PC-3 (cell line): ENCODE measurements around the gene PKN2. TPM values are rescaled to one million over a fixed set of nuclear protein-coding genes. Genes with fewer than 3 reads are reported as not detected.
"Not testable (repeated sequence)": the region's sequence is repeated elsewhere in the genome, so short reads cannot be mapped to it uniquely, and the experiment has no call there.

Experiments used
- ATAC-seq: fragments of 200-7000 bp; cut with Tn5 transposase; 2 replicates; pipeline ENCODE4 v1.9.1; 2020; ENCODE audit warnings: mild to moderate bottlenecking, moderate library complexity
- BruUV-seq: library from RNA; stranded (reverse); fragments of 400-500 nt; replicated peaks from 2 replicates; lab custom pipeline; 2021; lab: Mats Ljungman, UMichigan
- CTCF ChIA-PET: fragments of 300-600 bp; sonication (Branson Sonifier 250); formaldehyde crosslinking; loops from one replicate; lab custom pipeline; 2022; ENCODE audit warnings: antibody characterized with exemption; lab: Charles Lee
- POLR2A ChIA-PET: fragments of 300-600 bp; sonication (Branson Sonifier 250); formaldehyde crosslinking; loops from one replicate; lab custom pipeline; 2022; ENCODE audit warnings: antibody characterized with exemption; ENCODE audit not compliant: unreplicated experiment; lab: Charles Lee
- DNase-seq: peaks from one replicate; pipeline ENCODE4 v3.0.0-alpha.2; 2015
- H2AFZ ChIP-seq: fragments of 300-600 bp; sonication (generic); 2 replicates; pipeline ENCODE4 v1.6.0; 2016; ENCODE audit warnings: antibody characterized with exemption, low read length
- H3F3A ChIP-seq: fragments of 300-600 bp; sonication (generic); one replicate; pipeline ENCODE4 v1.6.0; 2017; ENCODE audit warnings: antibody characterized with exemption, low read length, control low read depth, mild to moderate bottlenecking; ENCODE audit not compliant: unreplicated experiment
- H3K27ac ChIP-seq: fragments of 300-600 bp; sonication (generic); 2 replicates; pipeline ENCODE4 v1.5.1; 2016; ENCODE audit warnings: mild to moderate bottlenecking, low read length
- H3K27me3 ChIP-seq: fragments of 300-600 bp; sonication (generic); 2 replicates; pipeline ENCODE4 v1.6.1; 2016; ENCODE audit warnings: low read length, mixed read lengths
- H3K36me3 ChIP-seq: fragments of 300-600 bp; sonication (generic); 2 replicates; pipeline ENCODE4 v1.6.1; 2016; ENCODE audit warnings: low read depth, mixed run types, low read length, mixed read lengths
- H3K4me1 ChIP-seq: fragments of 300-600 bp; sonication (generic); 2 replicates; pipeline ENCODE4 v1.5.1; 2016; ENCODE audit warnings: low read length; ENCODE audit not compliant: insufficient read depth
- H3K4me2 ChIP-seq: fragments of 300-600 bp; sonication (generic); 2 replicates; pipeline ENCODE4 v1.6.0; 2016; ENCODE audit warnings: low read length
- H3K4me3 ChIP-seq: fragments of 300-600 bp; sonication (generic); 2 replicates; pipeline ENCODE4 v1.5.1; 2016; ENCODE audit warnings: mild to moderate bottlenecking, low read length, mixed read lengths
- H3K79me2 ChIP-seq: fragments of 300-600 bp; sonication (generic); 2 replicates; pipeline ENCODE4 v1.6.1; 2017; ENCODE audit warnings: low read length, mixed read lengths
- H3K9ac ChIP-seq: fragments of 300-600 bp; sonication (generic); 2 replicates; pipeline ENCODE4 v1.6.0; 2016; ENCODE audit warnings: mild to moderate bottlenecking, low read length
- H3K9me2 ChIP-seq: fragments of 300-600 bp; sonication (generic); replicated peaks from 2 replicates; pipeline ENCODE4 v1.6.1; 2016; ENCODE audit warnings: mixed run types, low read length, mixed read lengths
- H3K9me3 ChIP-seq: fragments of 300-600 bp; sonication (generic); 2 replicates; pipeline ENCODE4 v1.6.1; 2016; ENCODE audit warnings: low read length, mixed read lengths
- H4K20me1 ChIP-seq: fragments of 300-600 bp; sonication (generic); 2 replicates; pipeline ENCODE4 v1.6.1; 2016; ENCODE audit warnings: low read length, mixed read lengths
- EZH2 ChIP-seq: fragments of 300-600 bp; sonication (generic); IDR thresholded peaks from one replicate; pipeline ENCODE4 v1.6.1; 2017; ENCODE audit warnings: antibody characterized with exemption, mild to moderate bottlenecking, low read length; ENCODE audit not compliant: unreplicated experiment
- EZH2phosphoT487 ChIP-seq: fragments of 300-600 bp; sonication (generic); IDR thresholded peaks from 2 replicates; pipeline ENCODE4 v1.6.1; 2018; ENCODE audit warnings: mild to moderate bottlenecking, antibody characterized with exemption, low read length, borderline replicate concordance
- intact Hi-C: fragments of 100-400 bp; cut with micrococcal nuclease; formaldehyde crosslinking; loops from 2 replicates; pipeline ENCODE4 v1.9.0; 2023
- total RNA-seq: library from RNA; depleted of rRNA; stranded (reverse); fragments of >200 nt; gene quantifications from 2 replicates; pipeline ENCODE4 v1.2.3, GENCODE V29; 2014
- TF ChIP-seq, protein P1 (sequence below): fragments of 300-600 bp; sonication (generic); conservative IDR thresholded peaks from 2 replicates; pipeline ENCODE4 v1.5.1; 2017; ENCODE audit warnings: antibody characterized with exemption, low read depth, mild to moderate bottlenecking, low read length

Gene PKN2
- total RNA-seq, 1 experiment from 2014 or later: 20.8 TPM

DNA sequence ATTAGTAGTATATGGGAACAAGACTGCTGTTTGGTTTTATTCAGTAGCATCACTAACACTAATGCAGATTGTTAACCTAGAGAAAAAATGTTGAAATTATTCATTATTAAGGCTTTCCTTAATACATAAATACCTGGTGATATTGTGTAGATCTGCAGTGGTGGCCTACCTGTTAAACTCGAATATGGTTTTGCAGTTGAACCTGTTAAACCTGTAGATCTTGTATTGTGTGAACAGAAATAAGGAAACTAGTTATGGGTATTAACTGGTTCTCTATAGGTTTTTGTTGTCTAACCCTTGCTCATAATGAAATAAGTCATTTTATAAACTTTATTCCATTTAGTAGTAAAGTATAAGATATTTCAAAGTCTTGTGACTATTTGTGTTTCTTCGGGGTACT is 23.9 kb downstream of the PKN2 start:
- no peaks in the 10 kb centered on the region for H3K9me2 ChIP-seq
- H3K79me2 ChIP-seq: peaks cover 86% of the 10 kb centered on the region
- TF ChIP-seq, protein P1, sequence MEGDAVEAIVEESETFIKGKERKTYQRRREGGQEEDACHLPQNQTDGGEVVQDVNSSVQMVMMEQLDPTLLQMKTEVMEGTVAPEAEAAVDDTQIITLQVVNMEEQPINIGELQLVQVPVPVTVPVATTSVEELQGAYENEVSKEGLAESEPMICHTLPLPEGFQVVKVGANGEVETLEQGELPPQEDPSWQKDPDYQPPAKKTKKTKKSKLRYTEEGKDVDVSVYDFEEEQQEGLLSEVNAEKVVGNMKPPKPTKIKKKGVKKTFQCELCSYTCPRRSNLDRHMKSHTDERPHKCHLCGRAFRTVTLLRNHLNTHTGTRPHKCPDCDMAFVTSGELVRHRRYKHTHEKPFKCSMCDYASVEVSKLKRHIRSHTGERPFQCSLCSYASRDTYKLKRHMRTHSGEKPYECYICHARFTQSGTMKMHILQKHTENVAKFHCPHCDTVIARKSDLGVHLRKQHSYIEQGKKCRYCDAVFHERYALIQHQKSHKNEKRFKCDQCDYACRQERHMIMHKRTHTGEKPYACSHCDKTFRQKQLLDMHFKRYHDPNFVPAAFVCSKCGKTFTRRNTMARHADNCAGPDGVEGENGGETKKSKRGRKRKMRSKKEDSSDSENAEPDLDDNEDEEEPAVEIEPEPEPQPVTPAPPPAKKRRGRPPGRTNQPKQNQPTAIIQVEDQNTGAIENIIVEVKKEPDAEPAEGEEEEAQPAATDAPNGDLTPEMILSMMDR: no peak
- TF ChIP-seq EZH2: no peak
- TF ChIP-seq EZH2phosphoT487: no peak
- no peaks in the 10 kb centered on the region for H3K9me3 ChIP-seq
- no peaks in the 10 kb centered on the region for H3K27me3 ChIP-seq
- peak overlapping the region; percentile 11; the same call in 1 of the 2 replicates for H3K4me2 ChIP-seq
- no peaks in the 10 kb centered on the region; the same call in 1 of the 2 replicates for H3K36me3 ChIP-seq
- no peak overlapping the region for H2AFZ ChIP-seq
- H3K9ac ChIP-seq: no peak overlapping the region
- H3K4me3 ChIP-seq: no peak overlapping the region
- intact Hi-C loops: no loop called here
- H4K20me1 ChIP-seq: peaks cover 11% of the 10 kb centered on the region
- ChIA-PET POLR2A (no interaction called here), CTCF (no interaction called here)
- BruUV-seq: no TSS peak
- peaks cover 16% of the 10 kb centered on the region for H3K4me1 ChIP-seq
- H3K27ac ChIP-seq: no peak overlapping the region
- DNase-seq (peak; percentile 76), ATAC-seq (peak; percentile 45; the same call in 1 of the 2 replicates)
- H3F3A ChIP-seq: no peaks in the 10 kb centered on the region

DNA sequence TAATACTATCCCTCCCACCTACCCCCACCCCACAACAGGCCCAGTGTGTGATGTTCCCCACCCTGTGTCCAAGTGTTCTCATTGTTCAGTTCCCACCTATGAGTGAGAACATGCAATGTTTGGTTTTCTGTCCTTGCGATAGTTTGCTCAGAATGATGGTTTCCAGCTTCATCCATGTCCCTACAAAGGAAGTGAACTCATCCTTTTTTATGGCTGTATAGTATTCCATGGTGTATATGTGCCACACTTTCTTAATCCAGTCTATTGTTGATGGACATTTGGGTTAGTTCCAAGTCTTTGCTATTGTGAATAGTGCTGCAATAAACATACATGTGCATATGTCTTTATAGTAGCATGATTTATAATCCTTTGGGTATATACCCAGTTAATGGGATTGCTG is 28.8 kb downstream of the PKN2 start:
- BruUV-seq, H3K4me3 ChIP-seq, H3K27ac ChIP-seq, H2AFZ ChIP-seq, CTCF ChIA-PET, H3K27me3 ChIP-seq, H3K9me3 ChIP-seq, H3K9ac ChIP-seq, ATAC-seq, H3F3A ChIP-seq, H3K36me3 ChIP-seq, POLR2A ChIA-PET, H4K20me1 ChIP-seq, H3K4me2 ChIP-seq, H3K9me2 ChIP-seq, intact Hi-C loops, DNase-seq: not testable (repeated sequence)
- H3K79me2 ChIP-seq: peaks cover 45% of the 10 kb centered on the region
- peaks cover 11% of the 10 kb centered on the region for H3K4me1 ChIP-seq

DNA sequence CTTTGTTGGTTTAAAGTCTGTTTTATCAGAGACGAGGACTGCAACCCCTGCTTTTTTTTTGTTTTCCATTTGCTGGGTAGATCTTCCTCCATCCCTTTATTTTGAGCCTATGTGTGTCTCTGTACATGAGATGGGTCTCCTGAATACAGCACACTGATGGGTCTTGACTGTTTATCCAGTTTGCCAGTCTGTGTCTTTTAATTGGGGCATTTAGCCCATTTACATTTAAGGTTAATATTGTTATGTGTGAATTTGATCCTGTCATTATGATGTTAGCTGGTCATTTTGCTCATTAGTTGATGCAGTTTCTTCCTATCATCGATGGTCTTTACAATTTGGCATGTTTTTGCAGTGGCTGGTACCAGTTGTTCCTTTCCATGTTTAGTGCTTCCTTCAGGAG is 32.5 kb downstream of the PKN2 start:
- H3K9ac ChIP-seq, H3K4me1 ChIP-seq, CTCF ChIA-PET, H3K27ac ChIP-seq, BruUV-seq, H4K20me1 ChIP-seq, DNase-seq, H3K4me3 ChIP-seq, H3K9me2 ChIP-seq, H2AFZ ChIP-seq, H3K9me3 ChIP-seq, H3K4me2 ChIP-seq, H3K27me3 ChIP-seq, intact Hi-C loops, H3K36me3 ChIP-seq, ATAC-seq, H3F3A ChIP-seq: not testable (repeated sequence)
- peaks cover 46% of the 10 kb centered on the region for H3K79me2 ChIP-seq
- POLR2A ChIA-PET: interaction anchor here (0.7 kb wide), 1 partner anchor 275 kb away, joined by 4 read pairs; no protein-coding TSS in a partner anchor

DNA sequence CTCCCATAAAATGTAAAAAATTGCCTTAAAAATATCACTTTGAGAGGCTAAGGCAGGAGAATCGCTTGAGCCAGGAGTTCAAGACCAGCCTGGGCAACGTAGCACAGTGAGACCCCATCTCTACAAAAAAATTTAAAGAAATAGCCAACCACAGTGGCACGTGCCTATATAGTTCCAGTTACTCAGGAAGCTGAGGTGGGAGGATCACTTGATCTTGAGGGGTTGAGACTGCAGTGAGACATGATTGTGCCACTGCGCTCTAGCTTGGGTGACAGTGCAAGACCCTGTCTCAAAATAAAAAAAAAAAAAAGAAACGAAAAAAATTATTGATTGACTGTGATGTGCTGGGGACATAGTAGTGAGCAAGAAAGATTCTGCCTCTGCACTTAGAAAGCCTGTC is 38.4 kb downstream of the PKN2 start:
- intact Hi-C loops: no loop called here
- TF ChIP-seq EZH2phosphoT487: no peak
- TF ChIP-seq, protein P1: no peak
- TF ChIP-seq EZH2: no peak
- BruUV-seq: no TSS peak
- H3K9ac ChIP-seq: no peak overlapping the region
- H3K27ac ChIP-seq: no peak overlapping the region
- no peak overlapping the region for H3K4me3 ChIP-seq
- no peaks in the 10 kb centered on the region for H3K36me3 ChIP-seq
- CTCF ChIA-PET: no interaction called here
- no peaks in the 10 kb centered on the region for H3K9me2 ChIP-seq
- no peaks in the 10 kb centered on the region for H3K27me3 ChIP-seq
- no peak for ATAC-seq
- peaks cover 7% of the 10 kb centered on the region; the same call in 1 of the 2 replicates for H4K20me1 ChIP-seq
- no peak for DNase-seq
- H3K9me3 ChIP-seq: no peaks in the 10 kb centered on the region
- H2AFZ ChIP-seq: no peak overlapping the region
- peaks cover 78% of the 10 kb centered on the region for H3K79me2 ChIP-seq
- no peak overlapping the region for H3K4me2 ChIP-seq
- H3K4me1 ChIP-seq: no peaks in the 10 kb centered on the region
- no peaks in the 10 kb centered on the region for H3F3A ChIP-seq
- POLR2A ChIA-PET: no interaction called here
